Measurements from ENCODE around the gene DCST1.

- TF ChIP-seq MAX (IDR thresholded peaks at IDR 0.05) (no peak), CTCF (IDR thresholded peaks at IDR 0.05 in 2 of 3, conservative IDR thresholded peaks at IDR 0.05 in 1 of 3; ENCODE audit: borderline replicate concordance in 1 of 3, insufficient read depth in 1 of 3, low read depth in 2 of 3, low read length in 2 of 3) (peak in 2 of 3 experiments; percentile 86 to 87; a peak in 4 of 6 replicates), JUND (IDR thresholded peaks at IDR 0.05) (no peak), REST (IDR thresholded peaks at IDR 0.05; ENCODE audit: low read depth) (no peak), ZFX (IDR thresholded peaks at IDR 0.05) (no peak), CEBPB (IDR thresholded peaks at IDR 0.05; ENCODE audit: low read depth) (no peak), EZH2 (IDR thresholded peaks at IDR 0.05) (no peak), POLR2A (IDR thresholded peaks at IDR 0.05; ENCODE audit: borderline replicate concordance, extremely low read depth, insufficient read depth, insufficient read length) (no peak), CBX3 (IDR thresholded peaks at IDR 0.05; ENCODE audit: low read depth) (no peak), POLR2AphosphoS5 (IDR thresholded peaks at IDR 0.05; ENCODE audit: low read depth, low read length) (peak; percentile 77), ZBTB33 (IDR thresholded peaks at IDR 0.05; ENCODE audit: extremely low read depth, insufficient replicate concordance, low read length) (no peak), ZNF274 (IDR thresholded peaks at IDR 0.05; ENCODE audit: low read depth, low read length) (no peak), YY1 (IDR thresholded peaks at IDR 0.05; ENCODE audit: extremely low read depth, insufficient replicate concordance, low read depth, low read length) (peak; percentile 74)
Observed at GRCh38 chr1:155084722-155085503, 51.3 kb downstream of the DCST1 start.
